Heart right ventricle (tissue), 16 donors: ENCODE results near the gene IL6. TPM values are rescaled to one million over a fixed set of nuclear protein-coding genes. Genes with fewer than 3 reads are reported as not detected.

Source experiments
- ATAC-seq, 8 donors: fragments of 200-7000 bp; cut with Tn5 transposase; one replicate each; pipeline ENCODE4 v1.9.1; 2020; ENCODE audit warnings: mild to moderate bottlenecking in 8 of 8, moderate library complexity in 8 of 8, moderate number of reproducible peaks in 1 of 8
- DNase-seq, 2 donors: peaks; one replicate each; pipeline ENCODE4 v3.0.0-alpha.2; 2020
- H3K27ac ChIP-seq, 10 donors: fragments of 200-600 bp; sonication (generic) in 2 of 10; one replicate each; pipeline versions ENCODE4 v1.5.0 to v1.8.0; 2020 to 2022; ENCODE audit warnings: mild to moderate bottlenecking in 3 of 10
- H3K27me3 ChIP-seq, 7 donors: fragments of 200-600 bp; one replicate each; pipeline ENCODE4 v1.8.0; 2021 to 2022; ENCODE audit warnings: mild to moderate bottlenecking in 2 of 7
- H3K36me3 ChIP-seq, 9 donors: fragments of 200-600 bp; sonication (generic) in 1 of 9; one replicate each; pipeline versions ENCODE4 v1.5.0 to v1.8.0; 2020 to 2022; ENCODE audit warnings: mild to moderate bottlenecking in 2 of 9
- H3K4me1 ChIP-seq, 9 donors: fragments of 200-600 bp; sonication (generic) in 1 of 9; one replicate each; pipeline versions ENCODE4 v1.5.0 to v1.8.0; 2020 to 2022; ENCODE audit warnings: mild to moderate bottlenecking in 4 of 9
- H3K4me3 ChIP-seq, 10 donors: fragments of 200-600 bp; sonication (generic) in 2 of 10; one replicate each; pipeline versions ENCODE4 v1.5.0 to v1.8.0; 2020 to 2022; ENCODE audit warnings: mild to moderate bottlenecking in 7 of 10, moderate library complexity in 2 of 10
- H3K9me3 ChIP-seq, 11 donors: fragments of 200-600 bp in 10 of 11; sonication (generic) in 2 of 11; one replicate each; pipeline versions ENCODE4 v1.5.0 to v1.8.0; 2013 to 2022; ENCODE audit warnings: mild to moderate bottlenecking in 2 of 11, control low read depth in 1 of 11, moderate library complexity in 1 of 11
- WGBS, 2 donors: extraction: QIAGEN DNeasy Blood & Tissue Kit; methylation state at CpG; one replicate each; pipeline ENCODE4 v1.1.7; 2013; ENCODE audit warnings: inconsistent platforms in 1 of 2; 5-methylcytosine and 5-hydroxymethylcytosine counted together
- intact Hi-C, 10 donors: fragments of 100-400 bp; cut with DNase I; formaldehyde crosslinking; loops; one replicate each; pipeline versions ENCODE4 v1.11.1 to v1.14.2; 2022
- polyA plus RNA-seq, 2 donors: library from polyadenylated mRNA; stranded (reverse); fragments of 200-250 nt; gene quantifications; one replicate each; pipeline ENCODE4 v1.2.3, GENCODE V29; 2013
- total RNA-seq, 10 donors: library from RNA; stranded (reverse); fragmentation: NEBNext Ultra II Directional in 3 of 10; extraction: Animal tissue kit (Norgen Biotek cat#: 25700) in 3 of 10; gene quantifications; one replicate each; pipeline versions ENCODE4 v1.2.1 to v1.2.4, GENCODE V29; 2021 to 2023
- TF ChIP-seq, protein P1 (sequence below), 9 donors: fragments of 200-600 bp; sonication (generic) in 2 of 9; IDR thresholded peaks; one replicate each; pipeline versions ENCODE4 v1.5.0 to v1.8.0; 2021 to 2022; ENCODE audit warnings: antibody characterized with exemption in 9 of 9, mild to moderate bottlenecking in 5 of 9, moderate library complexity in 1 of 9
- donor health status: Arrhythmogenic right ventricular cardiomyopathy.
- donor health status: ischemic (EF 13 %, LVEDD 7.1; RV severe dilation, severe dysfunction).
- donor health status: healthy with polysubstance abuse.
- donor health status: DM: no; HTN: yes; CAD: no.
- donor health status: DM: no; HTN: no; CAD: no.
- donor health status: ischemic (EF 25% LVEDD 6.9; RV normal size, moderate dysfunction).
- donor health status: ischemic (EF 25% LVEDD 5.7; RV mildly dilated, moderate dysfunction).
- donor health status: healthy.
- donor health status: DM: yes; HTN: yes; CAD: no.
- donor health status: Ischemic cardiomyopathy.
- donor health status: ischemic (EF 35%, LVEDD 5.7; RV mildly dilated, moderate dysfunction).
- donor health status: nonischemic (EF 11% LVEDD 7.7; RV severe dilation, severe dysfunction).
- donor health status: DM: yes; HTN: yes; CAD: no.
- donor health status: PGD.
- donor health status: ischemic (EF 29% LVEDD 5.4; RV normal size, mild dysfunction).
- donor health status: nonischemic (EF 23%, LVEDD 6.1; RV moderate dilation, normal function).

Gene IL6
- total and polyA plus RNA-seq, 12 donors: 0.44 to 15.5 (median 3.3) TPM

DNA sequence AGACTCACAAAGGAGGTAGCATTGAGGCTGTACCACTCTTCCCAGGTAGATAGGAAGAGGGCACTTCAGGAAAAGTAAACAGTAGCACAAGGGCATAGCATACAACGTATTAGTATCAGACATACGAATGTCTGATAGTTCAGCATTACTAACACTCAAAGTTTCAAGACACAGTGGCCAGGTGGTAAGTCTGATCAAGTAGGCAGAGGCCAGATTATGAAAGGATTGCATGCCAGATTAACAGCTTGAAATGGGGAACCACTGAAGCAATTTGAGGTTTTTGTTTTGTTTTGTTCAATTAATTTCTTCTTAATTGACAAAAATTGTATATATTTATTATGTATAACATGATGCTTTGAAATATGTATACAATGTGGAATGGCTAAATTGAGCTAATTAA is 45.7 kb upstream of the IL6 start:
- DNase-seq: no peak
- 84 to 91% methylated on average over 2 of the region's 2 CpGs for WGBS, 2 donors
- peaks cover 0 to 23% (median 0%) of the 10 kb centered on the region in 9 donors for H3K4me1 ChIP-seq
- H3K9me3 ChIP-seq: no peaks in the 10 kb centered on the region
- ATAC-seq: no peak
- TF ChIP-seq, protein P1, sequence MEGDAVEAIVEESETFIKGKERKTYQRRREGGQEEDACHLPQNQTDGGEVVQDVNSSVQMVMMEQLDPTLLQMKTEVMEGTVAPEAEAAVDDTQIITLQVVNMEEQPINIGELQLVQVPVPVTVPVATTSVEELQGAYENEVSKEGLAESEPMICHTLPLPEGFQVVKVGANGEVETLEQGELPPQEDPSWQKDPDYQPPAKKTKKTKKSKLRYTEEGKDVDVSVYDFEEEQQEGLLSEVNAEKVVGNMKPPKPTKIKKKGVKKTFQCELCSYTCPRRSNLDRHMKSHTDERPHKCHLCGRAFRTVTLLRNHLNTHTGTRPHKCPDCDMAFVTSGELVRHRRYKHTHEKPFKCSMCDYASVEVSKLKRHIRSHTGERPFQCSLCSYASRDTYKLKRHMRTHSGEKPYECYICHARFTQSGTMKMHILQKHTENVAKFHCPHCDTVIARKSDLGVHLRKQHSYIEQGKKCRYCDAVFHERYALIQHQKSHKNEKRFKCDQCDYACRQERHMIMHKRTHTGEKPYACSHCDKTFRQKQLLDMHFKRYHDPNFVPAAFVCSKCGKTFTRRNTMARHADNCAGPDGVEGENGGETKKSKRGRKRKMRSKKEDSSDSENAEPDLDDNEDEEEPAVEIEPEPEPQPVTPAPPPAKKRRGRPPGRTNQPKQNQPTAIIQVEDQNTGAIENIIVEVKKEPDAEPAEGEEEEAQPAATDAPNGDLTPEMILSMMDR (IDR thresholded peaks at IDR 0.05): no peak
- H3K27me3 ChIP-seq: peaks cover 0 to 9% (median 0%) of the 10 kb centered on the region in 7 donors
- no peak overlapping the region for H3K4me3 ChIP-seq
- no peak overlapping the region for H3K27ac ChIP-seq
- no peaks in the 10 kb centered on the region for H3K36me3 ChIP-seq
- intact Hi-C loops: no loop called here

- TF ChIP-seq, protein P1 (IDR thresholded peaks at IDR 0.05): no peak
- Histone ChIP-seq H3K27me3 (peaks cover 0 to 9% (median 0%) of the 10 kb centered on the region in 7 donors), H3K4me1 (peaks cover 0 to 16% (median 0%) of the 10 kb centered on the region in 9 donors), H3K4me3 (no peak overlapping the region), H3K9me3 (no peaks in the 10 kb centered on the region), H3K27ac (no peak overlapping the region), H3K36me3 (no peaks in the 10 kb centered on the region)
- 83 to 89% methylated on average over 4 of the region's 4 CpGs for WGBS, 2 donors
- ATAC-seq (no peak), DNase-seq (no peak)
- intact Hi-C loops: no loop called here
These were observed 44.9 kb upstream of the IL6 start for GRCh38 chr7:22681852-22682657.

- TF ChIP-seq, protein P1 (IDR thresholded peaks at IDR 0.05): no peak
- intact Hi-C loops: no loop called here
- Histone ChIP-seq H3K9me3 (no peaks in the 10 kb centered on the region), H3K4me3 (no peak overlapping the region), H3K36me3 (no peaks in the 10 kb centered on the region), H3K4me1 (peaks cover 0 to 3% (median 0%) of the 10 kb centered on the region in 9 donors), H3K27ac (no peak overlapping the region), H3K27me3 (peaks cover 0 to 9% (median 0%) of the 10 kb centered on the region in 7 donors)
- DNase-seq (no peak), ATAC-seq (no peak)
- WGBS, 2 donors: 82 to 84% methylated on average over 2 of the region's 2 CpGs
These were observed 43.6 kb upstream of the IL6 start for GRCh38 chr7:22683379-22683778.

- H3K27me3 ChIP-seq: peaks cover 0 to 6% (median 0%) of the 10 kb centered on the region in 7 donors
- DNase-seq (no peak), ATAC-seq (no peak)
- TF ChIP-seq, protein P1 (IDR thresholded peaks at IDR 0.05): no peak
- H3K27ac ChIP-seq: no peak overlapping the region
- H3K4me3 ChIP-seq: no peak overlapping the region
- H3K4me1 ChIP-seq: no peaks in the 10 kb centered on the region
- intact Hi-C loops: no loop called here
- H3K36me3 ChIP-seq: no peaks in the 10 kb centered on the region
- H3K9me3 ChIP-seq: no peaks in the 10 kb centered on the region
These were observed 40.4 kb upstream of the IL6 start for GRCh38 chr7:22686620-22687019.
